Measurements from ENCODE around the gene ATP8B1. TPM values are rescaled to one million over a fixed set of nuclear protein-coding genes. Genes with fewer than 3 reads are reported as not detected.

The ATP8B1 gene
- total RNA-seq, 1 experiment from 2014 or later, result 1.1 TPM

DNA sequence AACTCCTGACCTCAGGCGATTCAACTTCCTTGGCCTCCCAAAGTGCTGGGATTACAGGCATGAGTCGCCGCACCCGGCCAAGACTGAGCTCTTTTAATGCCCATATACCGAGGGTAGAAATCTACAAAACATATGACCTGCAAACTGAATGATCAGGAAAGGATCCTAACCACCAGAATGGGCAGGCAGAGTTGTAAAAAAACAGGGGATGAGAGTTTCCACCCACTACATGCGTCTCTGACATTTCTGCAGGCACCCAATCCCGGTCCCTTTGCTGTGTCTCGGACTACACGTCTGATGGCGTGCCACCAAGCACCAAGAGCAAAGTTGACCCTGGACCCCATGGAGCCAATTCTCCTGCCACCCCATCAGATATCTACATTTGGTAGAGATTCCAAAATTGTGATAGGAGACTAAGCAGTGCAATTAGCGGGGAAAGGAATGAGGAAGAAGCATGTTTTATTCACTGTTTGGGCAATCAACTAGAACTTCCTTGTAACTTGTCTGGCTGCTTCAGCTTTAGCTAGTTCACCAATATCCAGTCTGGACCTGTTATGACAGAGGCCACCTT is 74.1 kb downstream of the ATP8B1 start:
- Histone ChIP-seq H3K14ac (ENCODE audit: insufficient read depth, low read length) (no peak overlapping the region), H3K27ac (ENCODE audit: insufficient read length, low read depth, low read length) (no peak overlapping the region), H2BK5ac (ENCODE audit: insufficient read length, low read length) (no peak overlapping the region), H4K91ac (ENCODE audit: insufficient read length, low read depth, low read length) (no peak overlapping the region), H3T11ph (ENCODE audit: low read length) (no peak overlapping the region), H4K20me1 (ENCODE audit: control insufficient read depth, insufficient read depth, insufficient read length) (no peaks in the 10 kb centered on the region), H3K9ac (ENCODE audit: extremely low read depth, insufficient read length, low read length) (no peak overlapping the region), H3K23me2 (ENCODE audit: insufficient read length, low read depth, low read length, poor library complexity, severe bottlenecking) (no peaks in the 10 kb centered on the region), H3K23ac (ENCODE audit: insufficient read length, low read depth, low read length) (no peak overlapping the region), H3K79me2 (ENCODE audit: insufficient read depth, low read length) (no peaks in the 10 kb centered on the region), H3K9me3 (ENCODE audit: control insufficient read depth, low read depth, low read length) (no peaks in the 10 kb centered on the region), H2BK20ac (ENCODE audit: low read depth, low read length, poor library complexity, severe bottlenecking) (no peak overlapping the region), H3K18ac (ENCODE audit: insufficient read length, low read depth, low read length) (no peak overlapping the region), H2AFZ (ENCODE audit: low read length) (no peak overlapping the region), H3K4me1 (ENCODE audit: insufficient read depth, low read length) (no peaks in the 10 kb centered on the region), H3K79me1 (ENCODE audit: insufficient read depth, low read depth, low read length, poor library complexity, severe bottlenecking) (no peaks in the 10 kb centered on the region), H2AK5ac (ENCODE audit: insufficient read length, low read length) (no peak overlapping the region), H2BK12ac (ENCODE audit: insufficient read length, low read depth, low read length) (no peak overlapping the region), H3K56ac (ENCODE audit: insufficient read length, low read depth, low read length) (no peak overlapping the region), H3K27me3 (ENCODE audit: insufficient read depth, low read length) (no peaks in the 10 kb centered on the region), H4K8ac (replicated peaks; ENCODE audit: insufficient read length, low read depth, low read length) (no peak overlapping the region), H2BK15ac (ENCODE audit: low read depth, low read length) (no peak overlapping the region; the same call in 1 of the 2 replicates), H4K5ac (ENCODE audit: insufficient read length, low read depth, low read length) (no peak overlapping the region), H2BK120ac (ENCODE audit: low read depth, low read length, poor library complexity, severe bottlenecking) (no peak overlapping the region), H3K4ac (ENCODE audit: low read depth, low read length) (no peak overlapping the region), H3K4me2 (ENCODE audit: insufficient read depth, insufficient read length, low read length) (no peak overlapping the region)
- Mint-ChIP-seq H3K36me3 (ENCODE audit: insufficient read depth in 1 of 3, low read depth in 3 of 3) (peaks cover 0 to 1% (median 0%) of the 10 kb centered on the region in 3 experiments; a peak in 2 of 7 replicates), H3K4me3 (no peak overlapping the region), H3K4me1 (0 out of 4 replicates have a peak, but pooled peaks cover 3% of the 10 kb centered on the region in 2 experiments), H3K27me3 (ENCODE audit: low read depth) (no peaks in the 10 kb centered on the region), H3K27ac (no peak overlapping the region), H3K9me3 (peaks cover 5% of the 10 kb centered on the region in 2 experiments; a peak in 2 of 5 replicates)
- WGBS (ENCODE audit: extremely low coverage, insufficient read length, low lambda C conversion rate), result no CpG with 5 or more reads among the region's 11 CpGs
- no peak for TF ChIP-seq CTCF (conservative IDR thresholded peaks at IDR 0.05)
- DNase-seq, result no peak

Measured in H9 (cell line).